SK-N-SH (cell line): ENCODE data around the gene HDAC8.

Experiments used
- CHD2 ChIP-seq: fragments of 150-350 bp; IDR thresholded peaks from 2 replicates; pipeline ENCODE4 v1.6.1; 2018; ENCODE audit warnings: low read length; ENCODE audit not compliant: partially characterized antibody
- EP300 ChIP-seq, 2 experiments: IDR thresholded peaks; 2 replicates each; pipeline versions ENCODE4 v1.4.0 to v1.6.1; 2012; ENCODE audit warnings: borderline replicate concordance in 1 of 2, low read depth in 1 of 2, low read length in 1 of 2
- JUND ChIP-seq: IDR thresholded peaks from 2 replicates; pipeline ENCODE4 v1.4.0; 2012
- MEF2A ChIP-seq: IDR thresholded peaks from 2 replicates; pipeline ENCODE4 v1.4.0; 2012; ENCODE audit warnings: low read depth, borderline replicate concordance
- POLR2AphosphoS5 ChIP-seq: IDR thresholded peaks from 2 replicates; pipeline ENCODE4 v1.6.1; 2012; ENCODE audit warnings: low read depth, low read length
- RXRA ChIP-seq: IDR thresholded peaks from 2 replicates; pipeline ENCODE4 v1.4.0; 2012; ENCODE audit warnings: low read depth, mild to moderate bottlenecking, borderline replicate concordance
- SIN3A ChIP-seq: IDR thresholded peaks from 2 replicates; pipeline ENCODE4 v1.6.1; 2012; ENCODE audit warnings: low read depth, mild to moderate bottlenecking, low read length, moderate library complexity, borderline replicate concordance
- SMC3 ChIP-seq: IDR thresholded peaks from 2 replicates; pipeline ENCODE4 v1.6.1; 2012; ENCODE audit warnings: low read depth, low read length, improper control_type of control experiment
- TF ChIP-seq, protein P1 (sequence below): IDR thresholded peaks from 2 replicates; pipeline ENCODE4 v1.4.0; 2012; ENCODE audit warnings: low read depth
- TF ChIP-seq, protein P2 (sequence below): fragments of 200-600 bp; sonication (generic); IDR thresholded peaks from 2 replicates; pipeline ENCODE4 v1.6.1; 2017; ENCODE audit warnings: antibody characterized with exemption, mild to moderate bottlenecking, moderate library complexity
- TF ChIP-seq, protein P3 (sequence below): IDR thresholded peaks from 2 replicates; pipeline ENCODE4 v1.6.1; 2012; ENCODE audit warnings: mild to moderate bottlenecking, low read depth, low read length, moderate library complexity

DNA sequence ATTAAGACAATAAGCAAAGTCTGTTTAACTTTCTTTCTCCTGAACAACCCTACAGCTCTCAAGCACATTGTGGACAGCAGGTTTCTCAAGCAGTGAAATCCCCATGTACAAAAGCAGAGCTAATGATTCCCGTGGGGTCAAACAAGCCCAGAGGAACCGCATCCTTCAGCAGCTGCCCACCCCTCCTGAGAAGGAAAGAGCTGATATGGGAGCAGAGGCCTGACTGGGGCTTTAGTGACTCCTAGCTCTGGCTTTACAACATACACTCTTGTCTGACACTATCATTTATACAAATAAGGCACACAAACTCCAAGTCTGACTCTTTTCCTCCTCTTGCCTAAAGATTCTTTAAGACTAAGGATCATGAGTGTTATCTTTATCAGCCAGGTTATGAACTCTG lies 32.8 kb downstream of the HDAC8 start:
- TF ChIP-seq EP300 (IDR thresholded peaks at IDR 0.05; ENCODE audit: borderline replicate concordance in 1 of 2, low read depth in 1 of 2, low read length in 1 of 2) (no peak), JUND (no peak), SMC3 (no peak), CHD2 (no peak), POLR2AphosphoS5 (no peak), SIN3A (no peak), RXRA (no peak), MEF2A (no peak)
- TF ChIP-seq, protein P1, sequence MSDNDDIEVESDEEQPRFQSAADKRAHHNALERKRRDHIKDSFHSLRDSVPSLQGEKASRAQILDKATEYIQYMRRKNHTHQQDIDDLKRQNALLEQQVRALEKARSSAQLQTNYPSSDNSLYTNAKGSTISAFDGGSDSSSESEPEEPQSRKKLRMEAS = no peak
- TF ChIP-seq, protein P2, sequence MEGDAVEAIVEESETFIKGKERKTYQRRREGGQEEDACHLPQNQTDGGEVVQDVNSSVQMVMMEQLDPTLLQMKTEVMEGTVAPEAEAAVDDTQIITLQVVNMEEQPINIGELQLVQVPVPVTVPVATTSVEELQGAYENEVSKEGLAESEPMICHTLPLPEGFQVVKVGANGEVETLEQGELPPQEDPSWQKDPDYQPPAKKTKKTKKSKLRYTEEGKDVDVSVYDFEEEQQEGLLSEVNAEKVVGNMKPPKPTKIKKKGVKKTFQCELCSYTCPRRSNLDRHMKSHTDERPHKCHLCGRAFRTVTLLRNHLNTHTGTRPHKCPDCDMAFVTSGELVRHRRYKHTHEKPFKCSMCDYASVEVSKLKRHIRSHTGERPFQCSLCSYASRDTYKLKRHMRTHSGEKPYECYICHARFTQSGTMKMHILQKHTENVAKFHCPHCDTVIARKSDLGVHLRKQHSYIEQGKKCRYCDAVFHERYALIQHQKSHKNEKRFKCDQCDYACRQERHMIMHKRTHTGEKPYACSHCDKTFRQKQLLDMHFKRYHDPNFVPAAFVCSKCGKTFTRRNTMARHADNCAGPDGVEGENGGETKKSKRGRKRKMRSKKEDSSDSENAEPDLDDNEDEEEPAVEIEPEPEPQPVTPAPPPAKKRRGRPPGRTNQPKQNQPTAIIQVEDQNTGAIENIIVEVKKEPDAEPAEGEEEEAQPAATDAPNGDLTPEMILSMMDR = no peak
- TF ChIP-seq, protein P3, sequence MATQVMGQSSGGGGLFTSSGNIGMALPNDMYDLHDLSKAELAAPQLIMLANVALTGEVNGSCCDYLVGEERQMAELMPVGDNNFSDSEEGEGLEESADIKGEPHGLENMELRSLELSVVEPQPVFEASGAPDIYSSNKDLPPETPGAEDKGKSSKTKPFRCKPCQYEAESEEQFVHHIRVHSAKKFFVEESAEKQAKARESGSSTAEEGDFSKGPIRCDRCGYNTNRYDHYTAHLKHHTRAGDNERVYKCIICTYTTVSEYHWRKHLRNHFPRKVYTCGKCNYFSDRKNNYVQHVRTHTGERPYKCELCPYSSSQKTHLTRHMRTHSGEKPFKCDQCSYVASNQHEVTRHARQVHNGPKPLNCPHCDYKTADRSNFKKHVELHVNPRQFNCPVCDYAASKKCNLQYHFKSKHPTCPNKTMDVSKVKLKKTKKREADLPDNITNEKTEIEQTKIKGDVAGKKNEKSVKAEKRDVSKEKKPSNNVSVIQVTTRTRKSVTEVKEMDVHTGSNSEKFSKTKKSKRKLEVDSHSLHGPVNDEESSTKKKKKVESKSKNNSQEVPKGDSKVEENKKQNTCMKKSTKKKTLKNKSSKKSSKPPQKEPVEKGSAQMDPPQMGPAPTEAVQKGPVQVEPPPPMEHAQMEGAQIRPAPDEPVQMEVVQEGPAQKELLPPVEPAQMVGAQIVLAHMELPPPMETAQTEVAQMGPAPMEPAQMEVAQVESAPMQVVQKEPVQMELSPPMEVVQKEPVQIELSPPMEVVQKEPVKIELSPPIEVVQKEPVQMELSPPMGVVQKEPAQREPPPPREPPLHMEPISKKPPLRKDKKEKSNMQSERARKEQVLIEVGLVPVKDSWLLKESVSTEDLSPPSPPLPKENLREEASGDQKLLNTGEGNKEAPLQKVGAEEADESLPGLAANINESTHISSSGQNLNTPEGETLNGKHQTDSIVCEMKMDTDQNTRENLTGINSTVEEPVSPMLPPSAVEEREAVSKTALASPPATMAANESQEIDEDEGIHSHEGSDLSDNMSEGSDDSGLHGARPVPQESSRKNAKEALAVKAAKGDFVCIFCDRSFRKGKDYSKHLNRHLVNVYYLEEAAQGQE = no peak
